GM12874 (cell line): Measurements from ENCODE around the gene GRB10.

ENCODE experiments used
- TF ChIP-seq, protein P1 (sequence below): IDR thresholded peaks from 2 replicates; pipeline ENCODE4 v1.5.1; 2011; ENCODE audit warnings: low read depth, mild to moderate bottlenecking, control low read depth, low read length, moderate library complexity; ENCODE audit not compliant: insufficient read depth

The GRB10 gene

DNA sequence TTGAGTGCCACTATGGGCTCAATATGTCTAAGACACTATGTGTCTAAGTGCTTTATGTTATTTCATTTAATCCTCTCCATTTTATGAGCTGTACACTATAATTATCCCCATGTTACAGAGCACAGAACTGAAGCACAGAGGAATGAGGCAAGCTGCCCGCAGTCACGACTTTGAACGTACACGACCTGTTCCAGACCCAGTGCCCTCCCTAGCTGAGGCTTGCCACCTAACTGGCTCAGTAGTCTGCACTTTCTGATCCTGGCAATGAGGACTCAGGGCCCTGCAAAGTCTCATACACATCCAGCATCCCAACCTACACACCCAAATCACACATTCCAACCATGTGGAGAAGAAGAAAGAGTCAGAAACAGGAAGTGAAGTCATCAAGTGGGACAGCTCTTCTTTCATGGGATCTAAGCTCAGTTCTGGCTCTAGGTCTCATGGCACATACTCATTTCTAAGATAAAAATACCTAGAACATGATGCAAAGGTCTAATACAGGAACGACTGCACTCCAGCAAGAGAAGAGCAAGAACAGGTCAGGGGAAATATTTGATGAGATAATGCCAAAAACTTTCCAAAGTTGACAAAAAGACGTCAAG lies 175.1 kb downstream of the GRB10 start:
- TF ChIP-seq, protein P1, sequence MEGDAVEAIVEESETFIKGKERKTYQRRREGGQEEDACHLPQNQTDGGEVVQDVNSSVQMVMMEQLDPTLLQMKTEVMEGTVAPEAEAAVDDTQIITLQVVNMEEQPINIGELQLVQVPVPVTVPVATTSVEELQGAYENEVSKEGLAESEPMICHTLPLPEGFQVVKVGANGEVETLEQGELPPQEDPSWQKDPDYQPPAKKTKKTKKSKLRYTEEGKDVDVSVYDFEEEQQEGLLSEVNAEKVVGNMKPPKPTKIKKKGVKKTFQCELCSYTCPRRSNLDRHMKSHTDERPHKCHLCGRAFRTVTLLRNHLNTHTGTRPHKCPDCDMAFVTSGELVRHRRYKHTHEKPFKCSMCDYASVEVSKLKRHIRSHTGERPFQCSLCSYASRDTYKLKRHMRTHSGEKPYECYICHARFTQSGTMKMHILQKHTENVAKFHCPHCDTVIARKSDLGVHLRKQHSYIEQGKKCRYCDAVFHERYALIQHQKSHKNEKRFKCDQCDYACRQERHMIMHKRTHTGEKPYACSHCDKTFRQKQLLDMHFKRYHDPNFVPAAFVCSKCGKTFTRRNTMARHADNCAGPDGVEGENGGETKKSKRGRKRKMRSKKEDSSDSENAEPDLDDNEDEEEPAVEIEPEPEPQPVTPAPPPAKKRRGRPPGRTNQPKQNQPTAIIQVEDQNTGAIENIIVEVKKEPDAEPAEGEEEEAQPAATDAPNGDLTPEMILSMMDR = no peak

GRCh38 chr7:50605059-50605458 lies 177.6 kb downstream of the GRB10 start:
- TF ChIP-seq, protein P1 = no peak

DNA sequence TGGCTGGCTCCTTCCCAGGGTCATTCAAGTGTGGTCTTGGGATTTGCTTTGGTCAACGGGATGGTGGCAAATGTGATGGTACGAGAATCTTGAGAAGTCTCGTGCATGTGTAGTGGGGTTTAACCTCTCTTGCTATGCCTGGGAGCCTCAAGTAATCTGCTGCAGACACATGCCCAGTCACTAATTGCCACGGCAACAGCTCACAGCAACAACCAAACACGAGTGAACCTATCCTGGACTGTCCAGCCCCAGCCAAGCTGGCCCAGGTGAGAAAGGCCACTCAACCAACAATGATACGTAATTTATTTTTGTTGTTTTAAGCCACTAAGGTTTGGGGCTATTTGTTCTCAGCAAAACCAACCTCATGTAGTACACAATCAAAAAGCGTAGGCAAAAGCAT lies 179.4 kb downstream of the GRB10 start:
- TF ChIP-seq, protein P1 = no peak

DNA sequence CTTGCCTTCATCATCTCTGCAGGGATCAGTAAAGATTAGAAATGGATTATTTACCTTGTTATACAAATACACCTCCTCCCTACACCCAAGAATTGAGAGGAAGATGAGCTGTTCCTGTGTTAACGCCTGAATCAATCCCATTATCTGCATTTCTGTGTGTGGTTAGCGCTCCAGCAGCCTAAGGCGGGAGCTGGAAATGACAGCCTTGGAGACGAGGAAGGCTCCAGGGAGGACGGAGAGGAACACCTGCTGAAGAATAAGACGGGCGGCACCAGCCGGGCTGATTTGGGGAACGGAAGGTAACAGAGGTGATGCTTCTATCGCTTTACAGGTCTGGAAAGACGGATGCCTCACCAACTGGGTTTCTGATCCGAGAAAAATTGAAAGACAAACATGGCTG lies 183.3 kb downstream of the GRB10 start:
- TF ChIP-seq, protein P1 = no peak

DNA sequence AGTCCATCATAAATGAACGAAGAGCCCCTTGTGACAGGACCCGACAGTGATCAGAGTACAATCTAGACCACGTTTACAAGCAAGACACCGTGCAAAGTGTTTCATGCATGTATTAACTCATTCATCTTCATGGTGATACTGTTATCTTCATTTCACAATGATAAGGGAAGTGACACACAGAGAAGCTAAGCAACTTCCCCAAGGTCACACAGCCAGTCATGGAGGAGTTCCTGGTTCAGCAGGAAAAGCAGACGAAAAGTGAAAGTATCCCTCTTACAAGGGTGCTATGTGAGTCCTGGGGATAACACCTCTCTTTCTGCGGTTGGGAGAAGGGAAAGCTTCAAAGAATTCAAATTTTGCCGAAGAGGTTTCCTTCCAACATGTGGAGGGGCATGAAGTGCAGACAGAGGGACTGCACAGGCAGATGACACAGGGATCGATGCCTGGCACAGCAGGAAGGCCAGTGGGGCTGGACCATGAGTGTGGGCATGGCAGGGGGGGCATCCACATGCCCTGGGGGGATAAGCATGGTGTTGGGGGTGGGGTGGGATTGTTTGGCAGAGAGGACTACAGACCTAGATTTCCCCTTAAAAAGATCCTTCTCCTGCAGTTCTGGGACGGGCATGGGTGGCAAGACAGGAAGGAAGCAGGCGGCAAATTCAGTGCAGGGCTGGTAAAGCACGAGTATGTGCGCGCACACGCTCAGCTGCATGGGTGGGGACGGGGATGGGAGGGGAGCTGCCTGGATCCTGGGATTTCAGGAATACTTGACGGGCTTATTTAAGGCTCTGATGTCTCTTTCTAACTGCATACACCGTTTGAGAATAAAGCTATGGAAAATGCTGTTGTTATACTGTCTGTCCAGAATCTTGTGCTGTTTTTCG lies 184.0 kb downstream of the GRB10 start:
- TF ChIP-seq, protein P1 = no peak

- TF ChIP-seq, protein P1 = no peak
Observed at GRCh38 chr7:50596484-50596883, 186.2 kb downstream of the GRB10 start.

- TF ChIP-seq, protein P1 = peak; percentile 45
Observed at GRCh38 chr7:50595491-50596102, 187.1 kb downstream of the GRB10 start.
